ENCODE measurements around the gene FOXK2. TPM values are rescaled to one million over a fixed set of nuclear protein-coding genes. Genes with fewer than 3 reads are reported as not detected.

The FOXK2 gene
- total RNA-seq, 4 donors from 2014 or later: 15.9 to 70.9 (median 42.7) TPM

- H3K27me3 ChIP-seq: no peaks in the 10 kb centered on the region
- DNase-seq: peak; percentile 82 to 90
- H3K4me1 ChIP-seq: no peaks in the 10 kb centered on the region
- intact Hi-C loops (cut with DNase I; ENCODE audit: low total_unique reads): no loop called here
- peak overlapping the region; percentile 89 to 90 for H3K27ac ChIP-seq
- TF ChIP-seq CTCF (IDR thresholded peaks at IDR 0.05) (no peak), POLR2A (IDR thresholded peaks at IDR 0.05) (no peak)
- H3K36me3 ChIP-seq: no peaks in the 10 kb centered on the region
- H3K9me3 ChIP-seq: no peaks in the 10 kb centered on the region
- peak overlapping the region; percentile 47 to 62 for H3K4me3 ChIP-seq
Observed at GRCh38 chr17:82592767-82593589, 73.4 kb downstream of the FOXK2 start.

- intact Hi-C loops (cut with DNase I; ENCODE audit: low total_unique reads): no loop called here
- H3K36me3 ChIP-seq: no peaks in the 10 kb centered on the region
- TF ChIP-seq CTCF (IDR thresholded peaks at IDR 0.05) (peak in 1 of 4 experiments; percentile 1), POLR2A (IDR thresholded peaks at IDR 0.05) (no peak)
- no peaks in the 10 kb centered on the region for H3K4me1 ChIP-seq
- peak overlapping the region; percentile 47 to 62 for H3K4me3 ChIP-seq
- peak in 1 of 2 donors; percentile 36 for DNase-seq
- peak overlapping the region; percentile 89 to 90 for H3K27ac ChIP-seq
- no peaks in the 10 kb centered on the region for H3K9me3 ChIP-seq
- no peaks in the 10 kb centered on the region for H3K27me3 ChIP-seq
Observed at GRCh38 chr17:82593590-82594087, 74.1 kb downstream of the FOXK2 start.

- H3K27me3 ChIP-seq: no peaks in the 10 kb centered on the region
- H3K4me1 ChIP-seq: no peaks in the 10 kb centered on the region
- H3K9me3 ChIP-seq: no peaks in the 10 kb centered on the region
- TF ChIP-seq CTCF (IDR thresholded peaks at IDR 0.05) (no peak), POLR2A (IDR thresholded peaks at IDR 0.05) (no peak)
- intact Hi-C loops (cut with DNase I; ENCODE audit: low total_unique reads): no loop called here
- no peak for DNase-seq
- H3K36me3 ChIP-seq: no peaks in the 10 kb centered on the region
- H3K4me3 ChIP-seq: no peak overlapping the region
- H3K27ac ChIP-seq: no peak overlapping the region
Observed at GRCh38 chr17:82594571-82594970, 75.0 kb downstream of the FOXK2 start.

- H3K9me3 ChIP-seq: no peaks in the 10 kb centered on the region
- no peak overlapping the region for H3K4me3 ChIP-seq
- H3K27ac ChIP-seq: no peak overlapping the region
- no peaks in the 10 kb centered on the region for H3K4me1 ChIP-seq
- DNase-seq: no peak
- H3K27me3 ChIP-seq: no peaks in the 10 kb centered on the region
- no peaks in the 10 kb centered on the region for H3K36me3 ChIP-seq
- intact Hi-C loops (cut with DNase I; ENCODE audit: low total_unique reads): no loop called here
- TF ChIP-seq CTCF (IDR thresholded peaks at IDR 0.05): no peak
- TF ChIP-seq POLR2A (IDR thresholded peaks at IDR 0.05): no peak
Observed at GRCh38 chr17:82595893-82596292, 76.4 kb downstream of the FOXK2 start.

- no peaks in the 10 kb centered on the region for H3K36me3 ChIP-seq
- TF ChIP-seq CTCF (IDR thresholded peaks at IDR 0.05): no peak
- no peak for TF ChIP-seq POLR2A (IDR thresholded peaks at IDR 0.05)
- no peaks in the 10 kb centered on the region for H3K27me3 ChIP-seq
- H3K27ac ChIP-seq: no peak overlapping the region
- H3K9me3 ChIP-seq: no peaks in the 10 kb centered on the region
- no peak for DNase-seq
- intact Hi-C loops (cut with DNase I; ENCODE audit: low total_unique reads): no loop called here
- H3K4me1 ChIP-seq: no peaks in the 10 kb centered on the region
- H3K4me3 ChIP-seq: no peak overlapping the region
Observed at GRCh38 chr17:82596296-82596695, 76.8 kb downstream of the FOXK2 start.

Data from uterus (tissue), 4 donors.